Measurements from ENCODE around the gene WDR93. TPM values are rescaled to one million over a fixed set of nuclear protein-coding genes. Genes with fewer than 3 reads are reported as not detected.

Gene WDR93
- total and polyA plus RNA-seq, 4 donors = 0.08 TPM; not detected in 2

DNA sequence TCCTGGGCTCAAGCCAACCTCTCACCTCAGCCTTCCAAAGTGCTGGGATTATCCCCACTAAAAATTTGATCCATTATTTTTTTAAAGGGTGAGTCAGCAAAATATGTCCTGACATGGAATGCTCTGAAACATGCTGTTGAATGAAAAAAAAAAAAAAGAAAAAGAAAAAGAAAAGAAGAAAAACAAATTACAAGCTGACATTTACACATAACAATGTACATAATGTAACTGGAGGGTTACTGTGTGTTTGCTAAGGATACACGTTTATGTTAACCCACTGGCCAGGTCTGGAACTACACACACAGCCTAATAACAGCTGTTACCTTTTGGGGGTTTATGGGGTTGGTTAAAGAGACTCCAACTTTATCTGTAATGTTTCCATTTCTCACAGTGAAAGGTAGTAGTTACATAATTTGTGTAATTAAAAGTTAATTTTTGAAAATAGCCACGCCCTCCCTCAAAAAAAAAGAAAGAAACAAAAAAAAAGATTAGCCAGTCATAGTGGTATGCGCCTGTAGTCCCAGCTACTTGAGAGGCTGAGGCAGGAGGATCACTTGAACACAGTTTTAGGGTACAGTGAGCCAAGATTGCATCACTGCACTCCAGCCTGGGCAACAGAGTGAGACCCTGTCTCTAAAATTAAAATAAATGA, 82.4 kb downstream of the WDR93 start:
- peaks cover 6 to 25% (median 17%) of the 10 kb centered on the region in 4 donors for H3K4me1 ChIP-seq (ENCODE audit: control insufficient read depth in 4 of 4, insufficient read depth in 4 of 4, low read length in 3 of 4)
- H3K36me3 ChIP-seq (ENCODE audit: control insufficient read depth in 4 of 4, insufficient read depth in 3 of 4, low read depth in 1 of 4, low read length in 3 of 4) = no peaks in the 10 kb centered on the region
- H3K9ac ChIP-seq (ENCODE audit: low read depth in 1 of 2, low read length in 2 of 2) = no peak overlapping the region
- WGBS = 41% methylated on average over 3 of the region's 3 CpGs
- H3K27me3 ChIP-seq (ENCODE audit: control insufficient read depth in 4 of 4, insufficient read depth in 4 of 4, low read length in 3 of 4) = no peaks in the 10 kb centered on the region
- TF ChIP-seq, protein P1, sequence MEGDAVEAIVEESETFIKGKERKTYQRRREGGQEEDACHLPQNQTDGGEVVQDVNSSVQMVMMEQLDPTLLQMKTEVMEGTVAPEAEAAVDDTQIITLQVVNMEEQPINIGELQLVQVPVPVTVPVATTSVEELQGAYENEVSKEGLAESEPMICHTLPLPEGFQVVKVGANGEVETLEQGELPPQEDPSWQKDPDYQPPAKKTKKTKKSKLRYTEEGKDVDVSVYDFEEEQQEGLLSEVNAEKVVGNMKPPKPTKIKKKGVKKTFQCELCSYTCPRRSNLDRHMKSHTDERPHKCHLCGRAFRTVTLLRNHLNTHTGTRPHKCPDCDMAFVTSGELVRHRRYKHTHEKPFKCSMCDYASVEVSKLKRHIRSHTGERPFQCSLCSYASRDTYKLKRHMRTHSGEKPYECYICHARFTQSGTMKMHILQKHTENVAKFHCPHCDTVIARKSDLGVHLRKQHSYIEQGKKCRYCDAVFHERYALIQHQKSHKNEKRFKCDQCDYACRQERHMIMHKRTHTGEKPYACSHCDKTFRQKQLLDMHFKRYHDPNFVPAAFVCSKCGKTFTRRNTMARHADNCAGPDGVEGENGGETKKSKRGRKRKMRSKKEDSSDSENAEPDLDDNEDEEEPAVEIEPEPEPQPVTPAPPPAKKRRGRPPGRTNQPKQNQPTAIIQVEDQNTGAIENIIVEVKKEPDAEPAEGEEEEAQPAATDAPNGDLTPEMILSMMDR (IDR thresholded peaks at IDR 0.05; ENCODE audit: low read depth, low read length, missing input control) = peak; percentile 29
- no peak for TF ChIP-seq FOXA2 (IDR thresholded peaks at IDR 0.05)
- peak in 1 of 2 donors; percentile 5 for TF ChIP-seq RXRA (IDR thresholded peaks at IDR 0.05)
- TF ChIP-seq HNF4G (IDR thresholded peaks at IDR 0.05) = no peak
- no peak for TF ChIP-seq JUND (IDR thresholded peaks at IDR 0.05)
- TF ChIP-seq, protein P2, sequence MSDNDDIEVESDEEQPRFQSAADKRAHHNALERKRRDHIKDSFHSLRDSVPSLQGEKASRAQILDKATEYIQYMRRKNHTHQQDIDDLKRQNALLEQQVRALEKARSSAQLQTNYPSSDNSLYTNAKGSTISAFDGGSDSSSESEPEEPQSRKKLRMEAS (IDR thresholded peaks at IDR 0.05) = no peak
- TF ChIP-seq EGR1 (IDR thresholded peaks at IDR 0.05; ENCODE audit: low read depth in 2 of 2) = no peak
- TF ChIP-seq YY1 (IDR thresholded peaks at IDR 0.05) = no peak
- TF ChIP-seq HNF4A (conservative IDR thresholded peaks at IDR 0.05) = peak in 1 of 2 donors; percentile 7
- TF ChIP-seq, protein P3, sequence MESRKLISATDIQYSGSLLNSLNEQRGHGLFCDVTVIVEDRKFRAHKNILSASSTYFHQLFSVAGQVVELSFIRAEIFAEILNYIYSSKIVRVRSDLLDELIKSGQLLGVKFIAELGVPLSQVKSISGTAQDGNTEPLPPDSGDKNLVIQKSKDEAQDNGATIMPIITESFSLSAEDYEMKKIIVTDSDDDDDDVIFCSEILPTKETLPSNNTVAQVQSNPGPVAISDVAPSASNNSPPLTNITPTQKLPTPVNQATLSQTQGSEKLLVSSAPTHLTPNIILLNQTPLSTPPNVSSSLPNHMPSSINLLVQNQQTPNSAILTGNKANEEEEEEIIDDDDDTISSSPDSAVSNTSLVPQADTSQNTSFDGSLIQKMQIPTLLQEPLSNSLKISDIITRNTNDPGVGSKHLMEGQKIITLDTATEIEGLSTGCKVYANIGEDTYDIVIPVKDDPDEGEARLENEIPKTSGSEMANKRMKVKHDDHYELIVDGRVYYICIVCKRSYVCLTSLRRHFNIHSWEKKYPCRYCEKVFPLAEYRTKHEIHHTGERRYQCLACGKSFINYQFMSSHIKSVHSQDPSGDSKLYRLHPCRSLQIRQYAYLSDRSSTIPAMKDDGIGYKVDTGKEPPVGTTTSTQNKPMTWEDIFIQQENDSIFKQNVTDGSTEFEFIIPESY (IDR thresholded peaks at IDR 0.05) = no peak
- no peak for TF ChIP-seq SP1 (IDR thresholded peaks at IDR 0.05)
- TF ChIP-seq, protein P4, sequence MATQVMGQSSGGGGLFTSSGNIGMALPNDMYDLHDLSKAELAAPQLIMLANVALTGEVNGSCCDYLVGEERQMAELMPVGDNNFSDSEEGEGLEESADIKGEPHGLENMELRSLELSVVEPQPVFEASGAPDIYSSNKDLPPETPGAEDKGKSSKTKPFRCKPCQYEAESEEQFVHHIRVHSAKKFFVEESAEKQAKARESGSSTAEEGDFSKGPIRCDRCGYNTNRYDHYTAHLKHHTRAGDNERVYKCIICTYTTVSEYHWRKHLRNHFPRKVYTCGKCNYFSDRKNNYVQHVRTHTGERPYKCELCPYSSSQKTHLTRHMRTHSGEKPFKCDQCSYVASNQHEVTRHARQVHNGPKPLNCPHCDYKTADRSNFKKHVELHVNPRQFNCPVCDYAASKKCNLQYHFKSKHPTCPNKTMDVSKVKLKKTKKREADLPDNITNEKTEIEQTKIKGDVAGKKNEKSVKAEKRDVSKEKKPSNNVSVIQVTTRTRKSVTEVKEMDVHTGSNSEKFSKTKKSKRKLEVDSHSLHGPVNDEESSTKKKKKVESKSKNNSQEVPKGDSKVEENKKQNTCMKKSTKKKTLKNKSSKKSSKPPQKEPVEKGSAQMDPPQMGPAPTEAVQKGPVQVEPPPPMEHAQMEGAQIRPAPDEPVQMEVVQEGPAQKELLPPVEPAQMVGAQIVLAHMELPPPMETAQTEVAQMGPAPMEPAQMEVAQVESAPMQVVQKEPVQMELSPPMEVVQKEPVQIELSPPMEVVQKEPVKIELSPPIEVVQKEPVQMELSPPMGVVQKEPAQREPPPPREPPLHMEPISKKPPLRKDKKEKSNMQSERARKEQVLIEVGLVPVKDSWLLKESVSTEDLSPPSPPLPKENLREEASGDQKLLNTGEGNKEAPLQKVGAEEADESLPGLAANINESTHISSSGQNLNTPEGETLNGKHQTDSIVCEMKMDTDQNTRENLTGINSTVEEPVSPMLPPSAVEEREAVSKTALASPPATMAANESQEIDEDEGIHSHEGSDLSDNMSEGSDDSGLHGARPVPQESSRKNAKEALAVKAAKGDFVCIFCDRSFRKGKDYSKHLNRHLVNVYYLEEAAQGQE (IDR thresholded peaks at IDR 0.05) = no peak
- no peaks in the 10 kb centered on the region for H3K9me3 ChIP-seq (ENCODE audit: control insufficient read depth in 4 of 4, low read length in 3 of 4)
- no peak overlapping the region for H3K4me3 ChIP-seq (ENCODE audit: low read depth in 1 of 3, low read length in 3 of 3)
- no peak for DNase-seq (ENCODE audit: low spot score)
- no peak overlapping the region for H3K27ac ChIP-seq (ENCODE audit: low read depth in 1 of 2, low read length in 2 of 2)

DNA sequence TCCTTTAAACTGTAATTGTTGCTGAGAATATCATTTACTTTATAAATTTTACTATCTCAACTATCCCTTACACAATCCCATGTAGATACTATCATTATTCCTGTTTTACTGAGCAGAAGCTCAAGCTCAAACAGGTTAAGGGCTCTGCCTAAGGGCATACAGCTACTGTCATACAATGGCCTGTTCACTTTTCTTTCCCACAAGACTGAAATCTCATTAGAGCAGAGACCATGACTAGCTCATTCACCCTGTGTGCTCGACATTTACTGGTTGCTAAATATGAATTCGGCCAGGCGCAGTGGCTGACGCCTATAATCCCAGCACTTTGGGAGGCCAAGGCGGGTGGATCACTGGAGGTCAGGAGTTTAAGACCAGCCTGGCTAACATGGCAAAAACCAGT, 83.9 kb downstream of the WDR93 start:
- Histone ChIP-seq H3K27me3 (ENCODE audit: control insufficient read depth in 4 of 4, insufficient read depth in 4 of 4, low read length in 3 of 4) (no peaks in the 10 kb centered on the region), H3K4me3 (ENCODE audit: low read depth in 1 of 3, low read length in 3 of 3) (no peak overlapping the region), H3K36me3 (ENCODE audit: control insufficient read depth in 4 of 4, insufficient read depth in 3 of 4, low read depth in 1 of 4, low read length in 3 of 4) (no peaks in the 10 kb centered on the region), H3K9ac (ENCODE audit: low read depth in 1 of 2, low read length in 2 of 2) (no peak overlapping the region), H3K27ac (ENCODE audit: low read depth in 1 of 2, low read length in 2 of 2) (no peak overlapping the region), H3K9me3 (ENCODE audit: control insufficient read depth in 4 of 4, low read length in 3 of 4) (no peaks in the 10 kb centered on the region), H3K4me1 (ENCODE audit: control insufficient read depth in 4 of 4, insufficient read depth in 4 of 4, low read length in 3 of 4) (peaks cover 6 to 24% (median 17%) of the 10 kb centered on the region in 4 donors)
- WGBS = 96% methylated on average over 5 of the region's 5 CpGs
- DNase-seq (ENCODE audit: low spot score) = no peak
- no peak for TF ChIP-seq FOXA1 (IDR thresholded peaks at IDR 0.05)
- no peak for TF ChIP-seq RAD21 (IDR thresholded peaks at IDR 0.05)
- TF ChIP-seq RXRA (IDR thresholded peaks at IDR 0.05) = no peak
- TF ChIP-seq GABPA (IDR thresholded peaks at IDR 0.05 in 1 of 2, conservative IDR thresholded peaks at IDR 0.05 in 1 of 2) = no peak
- TF ChIP-seq, protein P4 (IDR thresholded peaks at IDR 0.05) = no peak
- TF ChIP-seq JUND (IDR thresholded peaks at IDR 0.05) = no peak
- TF ChIP-seq FOXA2 (IDR thresholded peaks at IDR 0.05) = no peak
- no peak for TF ChIP-seq EGR1 (IDR thresholded peaks at IDR 0.05; ENCODE audit: low read depth in 2 of 2)
- TF ChIP-seq TAF1 (conservative IDR thresholded peaks at IDR 0.05) = no peak
- TF ChIP-seq, protein P1 (IDR thresholded peaks at IDR 0.05; ENCODE audit: low read depth, low read length, missing input control) = no peak
- TF ChIP-seq HNF4A (conservative IDR thresholded peaks at IDR 0.05) = no peak
- TF ChIP-seq SP1 (IDR thresholded peaks at IDR 0.05) = no peak
- TF ChIP-seq, protein P2 (IDR thresholded peaks at IDR 0.05) = no peak
